H9 (cell line): ENCODE measurements around the gene HNRNPA3. TPM values are rescaled to one million over a fixed set of nuclear protein-coding genes. Genes with fewer than 3 reads are reported as not detected.

Experiments
- DNase-seq: peaks from one replicate; pipeline ENCODE4 v3.0.0-alpha.2; 2017
- H2AFZ ChIP-seq: one replicate; pipeline ENCODE4 v1.6.1; 2013; ENCODE audit warnings: mild to moderate bottlenecking, low read length, control low read depth, moderate library complexity
- H2AK5ac ChIP-seq: 2 replicates; pipeline ENCODE4 v1.6.1; 2013; ENCODE audit warnings: low read length, control low read depth, mixed read lengths; ENCODE audit not compliant: insufficient read length
- H2BK120ac ChIP-seq: one replicate; pipeline ENCODE4 v1.6.1; 2013; ENCODE audit warnings: low read depth, mild to moderate bottlenecking, low read length, control low read depth, inconsistent platforms; ENCODE audit not compliant: poor library complexity, severe bottlenecking
- H2BK12ac ChIP-seq: 2 replicates; pipeline ENCODE4 v1.6.1; 2013; ENCODE audit warnings: low read length, control low read depth, mixed read lengths, low read depth; ENCODE audit not compliant: insufficient read length
- H2BK15ac ChIP-seq: 2 replicates; pipeline ENCODE4 v1.6.1; 2013; ENCODE audit warnings: low read depth, low read length, control low read depth
- H2BK20ac ChIP-seq: one replicate; pipeline ENCODE4 v1.6.1; 2013; ENCODE audit warnings: low read depth, mild to moderate bottlenecking, low read length, control low read depth, inconsistent platforms; ENCODE audit not compliant: poor library complexity, severe bottlenecking
- H2BK5ac ChIP-seq: 2 replicates; pipeline ENCODE4 v1.6.1; 2013; ENCODE audit warnings: low read length, control low read depth, mixed read lengths; ENCODE audit not compliant: insufficient read length
- H3K14ac ChIP-seq: 2 replicates; pipeline ENCODE4 v1.6.1; 2013; ENCODE audit warnings: low read length, control low read depth; ENCODE audit not compliant: insufficient read depth
- H3K18ac ChIP-seq: 2 replicates; pipeline ENCODE4 v1.6.1; 2013; ENCODE audit warnings: low read depth, mild to moderate bottlenecking, mixed read lengths, low read length, control low read depth; ENCODE audit not compliant: insufficient read length
- H3K23ac ChIP-seq: 2 replicates; pipeline ENCODE4 v1.6.1; 2013; ENCODE audit warnings: low read length, control low read depth, mixed read lengths, low read depth; ENCODE audit not compliant: insufficient read length
- H3K23me2 ChIP-seq: 2 replicates; pipeline ENCODE4 v1.6.1; 2013; ENCODE audit warnings: low read depth, mild to moderate bottlenecking, mixed read lengths, low read length, control low read depth; ENCODE audit not compliant: insufficient read length, poor library complexity, severe bottlenecking
- H3K27ac ChIP-seq: 2 replicates; pipeline ENCODE4 v1.5.1; 2013; ENCODE audit warnings: low read length, control low read depth, mixed read lengths, low read depth; ENCODE audit not compliant: insufficient read length
- H3K27me3 ChIP-seq: 2 replicates; pipeline ENCODE4 v1.6.1; 2013; ENCODE audit warnings: low read length, control low read depth, inconsistent platforms; ENCODE audit not compliant: insufficient read depth
- H3K4ac ChIP-seq: 2 replicates; pipeline ENCODE4 v1.6.1; 2013; ENCODE audit warnings: low read depth, mild to moderate bottlenecking, control low read depth, inconsistent platforms, low read length, moderate library complexity
- H3K4me1 ChIP-seq: 2 replicates; pipeline ENCODE4 v1.6.1; 2013; ENCODE audit warnings: low read length, control low read depth, inconsistent platforms; ENCODE audit not compliant: insufficient read depth
- H3K4me2 ChIP-seq: 2 replicates; pipeline ENCODE4 v1.6.1; 2013; ENCODE audit warnings: low read length, control low read depth, mixed read lengths; ENCODE audit not compliant: insufficient read length, insufficient read depth
- H3K56ac ChIP-seq: 2 replicates; pipeline ENCODE4 v1.6.1; 2013; ENCODE audit warnings: low read depth, mild to moderate bottlenecking, mixed read lengths, low read length, control low read depth; ENCODE audit not compliant: insufficient read length
- H3K79me1 ChIP-seq: 2 replicates; pipeline ENCODE4 v1.6.1; 2013; ENCODE audit warnings: low read depth, mild to moderate bottlenecking, moderate library complexity, low read length, control low read depth, inconsistent platforms; ENCODE audit not compliant: insufficient read depth, poor library complexity, severe bottlenecking
- H3K79me2 ChIP-seq: 2 replicates; pipeline ENCODE4 v1.6.1; 2013; ENCODE audit warnings: low read length, control low read depth, inconsistent platforms; ENCODE audit not compliant: insufficient read depth
- H3K9ac ChIP-seq: 2 replicates; pipeline ENCODE4 v1.6.1; 2013; ENCODE audit warnings: low read length, control low read depth, mixed read lengths; ENCODE audit not compliant: insufficient read length; ENCODE audit errors: extremely low read depth
- H3K9me3 ChIP-seq: one replicate; pipeline ENCODE4 v1.6.1; 2013; ENCODE audit warnings: low read depth, low read length, inconsistent platforms; ENCODE audit not compliant: control insufficient read depth
- H3T11ph ChIP-seq: one replicate; pipeline ENCODE4 v1.6.1; 2013; ENCODE audit warnings: mild to moderate bottlenecking, low read length, control low read depth, inconsistent platforms
- H4K20me1 ChIP-seq: one replicate; pipeline ENCODE4 v1.6.1; 2013; ENCODE audit not compliant: control insufficient read depth, insufficient read length, insufficient read depth
- H4K5ac ChIP-seq: 2 replicates; pipeline ENCODE4 v1.6.1; 2013; ENCODE audit warnings: low read depth, mild to moderate bottlenecking, mixed read lengths, low read length, control low read depth; ENCODE audit not compliant: insufficient read length
- H4K8ac ChIP-seq: replicated peaks from 2 replicates; pipeline ENCODE4 v1.6.1; 2013; ENCODE audit warnings: low read length, control low read depth, mixed read lengths, low read depth; ENCODE audit not compliant: insufficient read length
- H4K91ac ChIP-seq: 2 replicates; pipeline ENCODE4 v1.6.1; 2013; ENCODE audit warnings: low read depth, mild to moderate bottlenecking, moderate library complexity, mixed read lengths, low read length, control low read depth; ENCODE audit not compliant: insufficient read length
- H3K27ac Mint-ChIP-seq, 3 experiments: 2 replicates in 2 of 3; 3 replicates in 1 of 3; pipeline ENCODE4 v1.8.0; 2020 to 2021; ENCODE audit warnings: mixed read lengths in 3 of 3, mild to moderate bottlenecking in 1 of 3, moderate library complexity in 1 of 3
- H3K27me3 Mint-ChIP-seq: 2 replicates; pipeline ENCODE4 v1.8.0; 2021; ENCODE audit warnings: low read depth, mild to moderate bottlenecking, moderate library complexity, mixed read lengths
- H3K36me3 Mint-ChIP-seq, 3 experiments: 2 replicates in 2 of 3; 3 replicates in 1 of 3; pipeline ENCODE4 v1.8.0; 2020 to 2021; ENCODE audit warnings: low read depth in 3 of 3, mixed read lengths in 3 of 3; ENCODE audit not compliant: insufficient read depth in 1 of 3
- H3K4me1 Mint-ChIP-seq, 2 experiments: 2 replicates each; pipeline ENCODE4 v1.8.0; 2020; ENCODE audit warnings: mixed read lengths in 2 of 2
- H3K4me3 Mint-ChIP-seq, 2 experiments: 2 replicates in 1 of 2; 3 replicates in 1 of 2; pipeline ENCODE4 v1.8.0; 2020 to 2021; ENCODE audit warnings: mild to moderate bottlenecking in 2 of 2, mixed read lengths in 2 of 2, moderate library complexity in 1 of 2
- H3K9me3 Mint-ChIP-seq, 2 experiments: 2 replicates in 1 of 2; 3 replicates in 1 of 2; pipeline ENCODE4 v1.8.0; 2020; ENCODE audit warnings: mild to moderate bottlenecking in 2 of 2, mixed read lengths in 2 of 2, moderate library complexity in 1 of 2
- CTCF ChIP-seq: fragments of 200-600 bp; sonication (generic); conservative IDR thresholded peaks from 3 replicates; pipeline ENCODE4 v1.8.0; 2021; ENCODE audit warnings: antibody characterized with exemption, mild to moderate bottlenecking
- WGBS: extraction: QIAGEN DNeasy Blood & Tissue Kit; methylation state at CpG from one replicate; pipeline ENCODE4 v1.1.7; 2013; ENCODE audit warnings: missing lambda C conversion rate, low lambda C conversion rate, mixed read lengths; ENCODE audit not compliant: insufficient read length; ENCODE audit errors: extremely low coverage; 5-methylcytosine and 5-hydroxymethylcytosine counted together
- total RNA-seq: library from RNA; stranded (reverse); gene quantifications from 2 replicates; pipeline ENCODE4 v1.2.1, GENCODE V29; 2021

Gene HNRNPA3
- total RNA-seq, 1 experiment from 2014 or later, result 405 TPM

DNA sequence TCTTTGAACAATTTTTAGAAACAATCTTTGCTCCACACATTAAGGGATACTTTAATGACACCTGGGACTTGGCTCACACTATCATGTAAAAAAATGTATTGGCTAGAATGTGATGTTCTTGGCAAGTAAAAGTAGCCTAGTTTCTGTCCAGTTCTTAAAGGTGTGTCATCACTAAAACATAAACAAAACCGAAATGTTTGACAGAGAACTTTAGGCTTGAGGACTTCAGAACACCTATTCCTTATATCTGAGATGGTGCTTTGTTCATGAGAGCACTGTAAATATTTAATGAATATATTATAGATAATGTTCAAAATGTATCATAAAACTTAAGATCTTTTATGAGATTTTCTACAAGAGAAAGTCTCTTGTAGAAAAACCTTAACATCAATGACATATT, 19.8 kb upstream of the HNRNPA3 start:
- no peak for TF ChIP-seq CTCF
- no peaks in the 10 kb centered on the region for H3K79me1 ChIP-seq
- H3K4me1 Mint-ChIP-seq, result no peaks in the 10 kb centered on the region
- no peak overlapping the region for H3K23ac ChIP-seq
- no peak overlapping the region for H2AK5ac ChIP-seq
- no peaks in the 10 kb centered on the region for H3K4me1 ChIP-seq
- H3K79me2 ChIP-seq, result no peaks in the 10 kb centered on the region
- no peak overlapping the region for H2BK12ac ChIP-seq
- no peaks in the 10 kb centered on the region for H4K20me1 ChIP-seq
- no peak overlapping the region for H4K8ac ChIP-seq
- no peak overlapping the region for H2BK120ac ChIP-seq
- DNase-seq, result no peak
- H2BK20ac ChIP-seq, result no peak overlapping the region
- H4K91ac ChIP-seq, result no peak overlapping the region
- H3K9me3 Mint-ChIP-seq, result no peaks in the 10 kb centered on the region
- no peak overlapping the region for H2BK15ac ChIP-seq
- H3K9me3 ChIP-seq, result no peaks in the 10 kb centered on the region
- no peak overlapping the region for H3T11ph ChIP-seq
- no peak overlapping the region for H4K5ac ChIP-seq
- WGBS, result no CpG with 5 or more reads among the region's 1 CpG
- no peaks in the 10 kb centered on the region for H3K36me3 Mint-ChIP-seq
- no peaks in the 10 kb centered on the region for H3K27me3 Mint-ChIP-seq
- H2BK5ac ChIP-seq, result no peak overlapping the region
- H3K27me3 ChIP-seq, result no peaks in the 10 kb centered on the region
- H2AFZ ChIP-seq, result no peak overlapping the region
- no peak overlapping the region for H3K56ac ChIP-seq
- no peak overlapping the region for H3K27ac ChIP-seq
- no peak overlapping the region for H3K4me3 Mint-ChIP-seq
- H3K9ac ChIP-seq, result no peak overlapping the region
- H3K18ac ChIP-seq, result no peak overlapping the region
- no peak overlapping the region for H3K4me2 ChIP-seq
- no peak overlapping the region for H3K4ac ChIP-seq
- no peak overlapping the region for H3K27ac Mint-ChIP-seq
- no peaks in the 10 kb centered on the region for H3K23me2 ChIP-seq
- H3K14ac ChIP-seq, result no peak overlapping the region
